Measurements from ENCODE around the gene HSD17B2. TPM values are rescaled to one million over a fixed set of nuclear protein-coding genes. Genes with fewer than 3 reads are reported as not detected.

HSD17B2 gene
- total RNA-seq, 1 donor from 2014 or later = 4.1 TPM

DNA sequence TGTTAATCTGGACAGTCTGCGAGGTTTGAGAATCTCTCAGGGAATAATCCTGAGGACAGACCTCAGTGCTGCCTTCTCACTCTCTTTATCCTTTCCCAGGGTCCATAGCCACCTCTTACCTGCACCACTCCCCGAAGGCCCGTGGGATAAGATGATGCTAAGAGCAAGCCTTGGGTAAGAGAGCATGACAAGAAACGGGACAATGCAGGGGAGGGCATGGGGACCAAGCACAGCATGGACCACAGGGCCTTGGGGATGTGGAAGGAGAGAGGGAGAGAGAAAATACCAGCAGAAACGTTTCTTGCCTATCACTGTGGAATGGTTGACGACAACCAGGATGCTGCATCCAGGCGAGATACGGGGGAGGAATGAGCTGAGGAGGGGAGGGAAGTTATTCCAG, 15.5 kb upstream of the HSD17B2 start:
- DNase-seq (ENCODE audit: low read depth) = no peak

DNA sequence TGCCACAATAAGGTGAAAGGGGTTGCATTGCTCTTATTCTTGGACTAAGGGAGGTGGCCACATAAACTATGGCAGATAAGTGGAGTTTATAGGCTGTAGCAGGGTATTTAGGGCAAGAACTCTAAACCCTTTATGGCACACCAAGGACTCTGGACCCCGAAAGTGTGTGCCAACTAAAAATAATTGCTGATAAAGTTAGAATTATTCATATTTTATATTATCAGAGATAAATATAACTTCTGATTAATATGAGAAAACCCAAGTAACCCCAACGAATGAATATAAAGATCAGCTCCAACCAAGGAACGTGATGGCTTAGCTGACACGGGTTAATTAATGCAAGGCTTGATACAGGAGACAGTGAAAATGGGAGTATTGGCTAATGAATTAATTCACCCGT, 15.0 kb upstream of the HSD17B2 start:
- no peak for DNase-seq (ENCODE audit: low read depth)

GRCh38 chr16:82023206-82023605, 11.8 kb upstream of the HSD17B2 start:
- DNase-seq (ENCODE audit: low read depth) = no peak

- no peak for DNase-seq (ENCODE audit: low read depth)
Measured at GRCh38 chr16:82024316-82024715, 10.7 kb upstream of the HSD17B2 start.

GRCh38 chr16:82024883-82025282, 10.2 kb upstream of the HSD17B2 start:
- DNase-seq (ENCODE audit: low read depth) = no peak

DNA sequence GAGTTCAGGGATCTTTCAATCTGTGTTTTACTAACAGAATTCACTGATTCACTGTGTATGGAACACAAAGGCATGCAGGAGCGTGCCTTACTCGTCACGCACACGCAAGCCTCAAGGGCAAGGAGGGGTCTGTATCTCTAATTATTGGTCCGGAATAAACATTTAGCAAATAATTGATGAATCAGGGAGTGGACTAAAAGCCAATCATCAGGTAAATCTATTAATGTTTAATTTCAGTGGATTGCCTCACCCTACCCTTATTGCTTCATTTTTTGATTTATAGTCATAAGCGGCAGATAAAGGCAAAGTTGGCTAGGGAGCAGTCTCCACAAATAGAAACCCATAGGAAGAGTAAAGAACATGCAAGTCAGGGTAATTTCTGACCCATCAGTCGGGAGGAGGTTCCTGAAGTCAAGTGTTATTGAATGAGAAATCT, 7.4 kb upstream of the HSD17B2 start:
- DNase-seq (ENCODE audit: low read depth) = no peak

- DNase-seq (ENCODE audit: low read depth) = peak; percentile 81
Measured at GRCh38 chr16:82031116-82032084, 3.7 kb upstream of the HSD17B2 start.

DNA sequence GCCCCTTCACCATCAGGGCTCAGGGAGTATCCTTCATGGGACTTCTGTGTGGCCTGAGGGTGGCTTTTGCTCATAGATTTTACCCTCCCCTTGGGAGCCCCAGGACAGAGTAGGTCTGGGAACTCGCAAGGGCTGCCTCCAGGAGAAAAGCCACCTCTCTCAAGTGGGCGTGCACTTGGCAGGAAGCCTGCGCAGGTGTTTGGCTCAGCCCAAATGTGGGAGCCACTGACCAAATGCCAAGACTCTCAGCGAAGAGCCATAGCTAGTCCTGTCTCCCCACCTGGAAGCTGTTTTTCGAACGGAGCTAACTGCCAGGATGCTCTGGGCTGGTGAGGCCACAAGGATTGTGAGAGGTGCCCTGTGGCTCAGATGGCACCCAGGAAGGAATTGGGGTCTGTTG, 2.0 kb upstream of the HSD17B2 start:
- no peak for DNase-seq (ENCODE audit: low read depth)

- no peak for DNase-seq (ENCODE audit: low read depth)
Measured at GRCh38 chr16:82033683-82034300, 1.3 kb upstream of the HSD17B2 start.

DNA sequence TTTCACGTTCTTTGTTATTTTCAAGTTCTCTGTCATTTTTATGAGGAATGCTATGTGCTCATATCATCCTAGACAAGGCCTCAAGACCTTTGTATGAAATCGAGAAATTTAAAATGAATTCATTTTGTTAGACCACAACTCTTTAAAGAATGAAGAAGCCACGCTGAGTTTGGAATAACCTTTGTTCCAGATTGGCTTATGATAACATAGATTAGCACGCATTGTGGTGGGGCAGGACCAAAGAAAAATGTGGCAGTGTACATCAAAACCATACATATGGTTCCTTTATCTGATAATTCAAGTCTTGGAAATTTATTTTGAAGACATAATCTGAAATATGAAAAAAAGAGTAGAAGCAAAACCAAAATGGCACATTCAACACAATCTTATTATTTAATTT, 2.2 kb downstream of the HSD17B2 start:
- DNase-seq (ENCODE audit: low read depth) = no peak

DNA sequence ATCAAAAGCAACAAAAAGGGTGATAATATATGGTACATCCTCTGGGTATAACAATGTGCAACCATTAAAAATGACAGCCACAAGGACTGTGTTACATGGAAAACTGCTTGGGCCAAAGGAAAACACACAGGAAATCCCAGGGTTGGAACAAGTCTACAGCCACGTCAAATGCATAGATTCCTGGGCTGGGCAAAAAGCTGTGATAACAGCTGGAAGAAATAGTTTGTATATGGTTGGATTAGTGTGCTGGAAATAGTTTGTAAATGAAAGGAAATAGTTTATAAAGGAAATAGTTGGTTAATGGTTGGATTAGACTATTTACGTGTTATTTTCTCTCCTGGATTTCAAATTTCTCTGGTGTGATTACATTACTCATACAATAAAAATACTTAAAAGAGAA, 2.6 kb downstream of the HSD17B2 start:
- no peak for DNase-seq (ENCODE audit: low read depth)

DNA sequence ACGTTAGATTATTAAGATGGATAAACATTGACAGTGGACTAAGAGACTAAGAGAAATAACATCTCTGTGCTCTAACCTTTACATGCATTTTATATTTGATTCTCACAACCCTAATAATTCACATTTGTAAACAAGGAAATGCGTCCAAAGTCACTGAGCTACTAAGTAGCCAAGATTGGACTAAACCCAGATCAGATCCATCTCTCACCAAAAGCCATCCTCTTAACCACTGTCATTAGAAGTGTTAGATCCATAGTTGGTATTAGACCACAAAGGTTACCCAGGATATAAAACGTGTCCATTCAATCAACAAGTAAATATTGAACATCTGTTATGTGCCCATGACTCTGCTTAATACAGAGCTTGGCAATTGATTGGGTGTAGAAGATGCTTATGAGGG, 5.2 kb downstream of the HSD17B2 start:
- no peak for DNase-seq (ENCODE audit: low read depth)

DNA sequence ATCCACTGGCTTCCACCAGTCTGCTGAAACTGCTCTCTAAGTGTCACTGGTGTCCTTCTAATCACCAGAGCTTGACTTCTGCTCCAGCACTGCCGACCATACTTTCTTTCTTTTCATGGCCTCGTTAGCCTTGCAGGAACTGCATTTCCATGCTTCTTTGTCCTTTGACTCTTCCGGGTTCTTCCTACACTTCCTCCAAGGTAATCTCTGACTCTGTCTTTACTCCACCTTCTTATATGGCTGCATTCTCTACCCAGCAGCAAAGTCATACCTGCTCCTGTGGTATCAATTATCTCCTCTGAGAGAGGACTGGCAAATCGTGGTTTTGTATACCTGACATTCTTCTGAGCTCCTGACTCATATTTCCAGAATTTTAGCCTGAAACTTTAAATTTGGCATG, 6.5 kb downstream of the HSD17B2 start:
- no peak for DNase-seq (ENCODE audit: low read depth)

GRCh38 chr16:82042144-82042543, 7.1 kb downstream of the HSD17B2 start:
- DNase-seq (ENCODE audit: low read depth) = no peak

DNA sequence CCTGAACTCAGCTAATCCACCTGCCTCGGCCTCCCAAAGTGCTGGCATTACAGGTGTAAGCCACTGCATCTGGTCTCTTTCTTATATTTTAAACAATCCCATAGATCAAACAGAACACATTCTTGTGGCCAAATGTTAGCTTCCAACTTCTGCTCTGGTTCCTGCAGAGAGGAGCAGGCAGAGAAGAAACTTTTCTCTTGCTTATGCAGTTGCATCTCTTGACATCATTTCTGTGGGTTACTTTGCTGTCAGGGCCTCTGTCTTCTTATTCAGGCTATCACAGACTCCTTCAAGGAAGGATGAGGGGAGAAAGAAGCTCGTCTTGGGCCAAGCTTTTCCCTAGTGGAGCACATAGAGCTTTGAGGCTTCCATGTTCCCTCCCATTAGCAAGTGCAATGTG, 7.8 kb downstream of the HSD17B2 start:
- no peak for DNase-seq (ENCODE audit: low read depth)

GRCh38 chr16:82043680-82044584, 8.9 kb downstream of the HSD17B2 start:
- DNase-seq (ENCODE audit: low read depth) = peak; percentile 58

GRCh38 chr16:82044585-82044911, 9.5 kb downstream of the HSD17B2 start:
- no peak for DNase-seq (ENCODE audit: low read depth)

DNA sequence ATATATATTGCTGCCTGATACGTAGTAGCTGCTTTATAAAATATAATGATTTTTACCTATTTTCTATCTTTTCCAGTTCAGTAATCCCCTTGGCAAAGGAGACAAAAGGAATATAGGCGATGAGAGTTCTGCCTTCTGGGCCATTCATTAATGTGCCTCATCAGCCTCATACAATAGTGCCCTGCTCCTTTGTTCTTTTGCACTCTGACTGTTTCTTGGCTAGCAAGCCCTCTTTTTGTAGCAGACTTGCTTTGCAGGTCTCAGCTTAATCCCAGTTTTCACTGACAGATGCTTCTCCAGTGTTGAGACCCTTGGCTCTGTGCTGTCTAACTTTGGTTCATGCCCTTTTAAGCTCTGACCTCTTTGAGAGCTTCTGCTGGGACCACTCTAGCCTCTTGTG, 10.4 kb downstream of the HSD17B2 start:
- no peak for DNase-seq (ENCODE audit: low read depth)

DNA sequence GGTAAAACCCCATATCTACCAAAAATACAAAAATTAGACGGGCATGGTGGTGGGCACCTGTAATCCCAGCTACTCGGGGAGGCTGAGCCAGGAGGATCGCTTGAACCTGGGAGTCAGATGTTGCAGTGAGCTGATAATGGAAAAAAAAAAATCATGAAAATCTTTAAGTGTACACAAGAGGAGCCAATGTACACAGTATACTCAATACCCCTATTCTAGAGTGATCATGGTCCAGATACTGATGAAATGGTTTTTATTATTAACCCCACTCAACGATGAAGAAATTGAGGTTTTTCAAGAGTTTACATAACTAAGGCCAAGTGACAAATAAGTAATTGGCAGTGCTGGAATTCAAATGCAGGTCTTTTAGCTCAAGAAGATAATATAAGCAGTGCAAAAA, 11.5 kb downstream of the HSD17B2 start:
- DNase-seq (ENCODE audit: low read depth) = no peak

- no peak for DNase-seq (ENCODE audit: low read depth)
Measured at GRCh38 chr16:82046941-82047340, 11.9 kb downstream of the HSD17B2 start.

DNA sequence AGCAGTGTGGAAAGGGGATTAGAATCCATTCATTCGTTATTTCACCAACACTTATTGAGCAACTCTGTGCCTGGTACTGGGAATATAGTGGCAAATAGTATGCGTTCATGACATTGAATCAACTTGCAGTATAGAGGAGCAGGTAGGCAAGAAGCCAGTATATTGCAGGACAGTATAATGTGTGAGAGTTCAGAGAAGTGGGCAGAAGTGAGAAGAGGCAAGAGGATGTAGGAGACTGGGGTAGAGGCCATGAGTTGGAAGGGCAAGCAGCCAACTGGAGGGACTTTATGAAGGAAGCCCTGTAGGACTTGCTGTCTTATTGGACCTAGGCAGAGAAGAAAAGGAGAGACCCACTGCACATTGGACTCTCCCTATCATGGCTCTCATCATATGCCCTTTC, 12.3 kb downstream of the HSD17B2 start:
- no peak for DNase-seq (ENCODE audit: low read depth)

DNA sequence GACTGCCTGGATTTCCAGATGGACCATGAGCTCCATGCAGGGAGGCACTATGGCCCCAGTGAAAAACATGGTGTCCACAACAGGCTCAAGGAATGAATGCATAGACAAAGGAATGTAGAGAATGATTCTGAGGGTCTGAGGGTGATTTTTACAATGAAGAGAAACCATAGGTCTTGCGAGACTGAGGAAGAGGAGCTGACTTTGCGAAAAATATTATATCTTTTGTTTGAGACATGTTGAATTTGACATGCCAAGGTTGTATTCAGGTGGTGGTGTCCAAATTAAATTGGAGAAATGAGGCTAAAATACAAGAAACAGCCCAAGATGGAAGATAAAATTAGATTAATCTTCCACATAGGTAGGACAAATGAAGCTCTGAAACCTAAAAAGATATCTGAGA, 12.7 kb downstream of the HSD17B2 start:
- DNase-seq (ENCODE audit: low read depth) = no peak

Data from myocyte (in vitro differentiated cells).